ENCODE results near the gene SLC9A9. TPM values are rescaled to one million over a fixed set of nuclear protein-coding genes. Genes with fewer than 3 reads are reported as not detected.
A peak's percentile ranks its signal among the peaks of the same experiment; 100 is the strongest.

Gene SLC9A9
- total and polyA plus RNA-seq, 2 of the 8 experiments (the other 6 are each of a cell fraction or from before 2014, with no cell fraction given) = 0.48 to 1.1 TPM

- H2BK5ac ChIP-seq (ENCODE audit: low read depth, low read length) = no peak overlapping the region
- H3K27ac ChIP-seq (ENCODE audit: low read depth, low read length) = no peak overlapping the region
- no peak overlapping the region for H2AK5ac ChIP-seq (ENCODE audit: low read depth, low read length)
- TF ChIP-seq NANOG (IDR thresholded peaks at IDR 0.05; ENCODE audit: insufficient read depth, low read depth, low read length, poor library complexity, severe bottlenecking) = no peak
- no peak for TF ChIP-seq RBBP5 (IDR thresholded peaks at IDR 0.05; ENCODE audit: borderline replicate concordance, low read depth, low read length)
- peak; percentile 57 for TF ChIP-seq CEBPB (IDR thresholded peaks at IDR 0.05; ENCODE audit: low read depth, low read length)
- no peak for TF ChIP-seq SAP30 (IDR thresholded peaks at IDR 0.05; ENCODE audit: insufficient read depth, insufficient replicate concordance, low read length)
- H3K4ac ChIP-seq (replicated peaks; ENCODE audit: insufficient read length, low read depth, low read length) = no peak overlapping the region
- no peak overlapping the region for H3K56ac ChIP-seq (replicated peaks; ENCODE audit: insufficient read length, low read depth, low read length)
- no peak overlapping the region for H2BK20ac ChIP-seq (ENCODE audit: low read length)
- no peak overlapping the region for H3K23ac ChIP-seq (ENCODE audit: insufficient read length)
- H3K4me2 ChIP-seq (ENCODE audit: insufficient read depth in 1 of 2, low read depth in 2 of 2, low read length in 2 of 2) = no peak overlapping the region
- no peak for FAIRE-seq
- ChIA-PET CTCF (ENCODE audit: partially characterized antibody) (no interaction called here), POLR2A (ENCODE audit: partially characterized antibody) (no interaction called here)
- H3K4me3 ChIP-seq (ENCODE audit: extremely low read depth in 1 of 4, insufficient read depth in 2 of 4, low read depth in 3 of 4, low read length in 4 of 4) = no peak overlapping the region
- no peak overlapping the region for H3K14ac ChIP-seq (ENCODE audit: insufficient read length)
- 98% methylated on average over 3 of the region's 3 CpGs; no CpG with 5 or more reads in 1 of the 2 experiments for WGBS, 2 experiments (ENCODE audit: extremely low coverage in 1 of 2, insufficient coverage in 1 of 2, insufficient read length in 1 of 2, insufficient replicate concordance in 2 of 2, low coverage in 1 of 2, low lambda C conversion rate in 2 of 2, missing lambda C conversion rate in 1 of 2)
- H4K8ac ChIP-seq (ENCODE audit: extremely low read depth, insufficient read depth, low read length) = no peak overlapping the region
- no peak overlapping the region for H3K9ac ChIP-seq (replicated peaks in 1 of 4; ENCODE audit: extremely low read depth in 1 of 4, low read depth in 3 of 4, low read length in 3 of 4)
- no peak for DNase-seq (ENCODE audit: low read depth in 1 of 2, low spot score in 2 of 2)
- no peaks in the 10 kb centered on the region for H3K9me3 ChIP-seq (ENCODE audit: insufficient read depth in 2 of 2, low read depth in 1 of 2, low read length in 1 of 2)
- H2BK120ac ChIP-seq (replicated peaks; ENCODE audit: low read depth, low read length) = no peak overlapping the region
- H2AFZ ChIP-seq (ENCODE audit: low read length) = no peak overlapping the region
- H3K27me3 ChIP-seq (replicated peaks in 1 of 4; ENCODE audit: control insufficient read depth in 3 of 4, extremely low read depth in 1 of 4, insufficient read depth in 3 of 4, low read length in 3 of 4) = no peaks in the 10 kb centered on the region
- no peaks in the 10 kb centered on the region for H3K36me3 ChIP-seq (ENCODE audit: control insufficient read depth in 2 of 4, insufficient read depth in 4 of 4, low read length in 3 of 4)
- H3K4me1 ChIP-seq (replicated peaks in 1 of 4; ENCODE audit: control insufficient read depth in 3 of 4, insufficient read depth in 4 of 4, low read length in 3 of 4) = no peaks in the 10 kb centered on the region
- no peak overlapping the region for H4K5ac ChIP-seq (ENCODE audit: insufficient read length, low read depth, low read length)
- H3K23me2 ChIP-seq (ENCODE audit: low read depth, low read length) = no peaks in the 10 kb centered on the region
- H3K79me2 ChIP-seq (ENCODE audit: control insufficient read depth in 1 of 2, insufficient read depth in 2 of 2, low read length in 2 of 2) = no peaks in the 10 kb centered on the region
- no peak overlapping the region for H4K91ac ChIP-seq (replicated peaks; ENCODE audit: insufficient read length, low read length)
- H2BK15ac ChIP-seq (ENCODE audit: low read length) = no peak overlapping the region
- no peaks in the 10 kb centered on the region for H3K79me1 ChIP-seq (ENCODE audit: low read depth, low read length)
- H4K20me1 ChIP-seq (replicated peaks in 1 of 2; ENCODE audit: control insufficient read depth in 1 of 2, insufficient read depth in 2 of 2, low read length in 2 of 2) = no peaks in the 10 kb centered on the region
- H3K18ac ChIP-seq (ENCODE audit: extremely low read depth, low read length) = no peak overlapping the region
- no peak overlapping the region for H2BK12ac ChIP-seq (ENCODE audit: low read depth, low read length)
Observed at GRCh38 chr3:143548393-143548792, 299.9 kb downstream of the SLC9A9 start.
